HepG2 (cell line): Measurements from ENCODE around the gene SLC25A1. TPM values are rescaled to one million over a fixed set of nuclear protein-coding genes. Genes with fewer than 3 reads are reported as not detected.
A peak's percentile ranks its signal among the peaks of the same experiment; 100 is the strongest.

Experiments
- ARNT2 ChIP-seq: sonication (generic); formaldehyde crosslinking; IDR thresholded peaks from 2 replicates; pipeline ENCODE4 v1.8.0; 2022; ENCODE audit warnings: mild to moderate bottlenecking, low read depth, missing genetic modification reagents, moderate library complexity
- EED ChIP-seq: sonication (generic); formaldehyde crosslinking; IDR thresholded peaks from 2 replicates; pipeline ENCODE4 v1.5.0; 2020; ENCODE audit warnings: mild to moderate bottlenecking, missing genetic modification reagents
- HHEX ChIP-seq: IDR thresholded peaks from 2 replicates; pipeline ENCODE4 v1.6.1; 2016; ENCODE audit warnings: control low read depth
- IRX3 ChIP-seq: sonication (generic); formaldehyde crosslinking; IDR thresholded peaks from 2 replicates; pipeline ENCODE4 v1.8.1; 2023; ENCODE audit warnings: mild to moderate bottlenecking, low read depth, missing genetic modification reagents, borderline replicate concordance
- ISX ChIP-seq: sonication (generic); formaldehyde crosslinking; conservative IDR thresholded peaks from 2 replicates; pipeline ENCODE4 v1.5.0; 2020; ENCODE audit warnings: missing genetic modification reagents
- MEIS2 ChIP-seq: sonication (generic); formaldehyde crosslinking; IDR thresholded peaks from 2 replicates; pipeline ENCODE4 v1.9.0; 2021; ENCODE audit warnings: mild to moderate bottlenecking, missing genetic modification reagents
- SMAD3 ChIP-seq: sonication (generic); formaldehyde crosslinking; IDR thresholded peaks from 2 replicates; pipeline ENCODE4 v1.4.0; 2020; ENCODE audit warnings: missing genetic modification reagents
- SP2 ChIP-seq: sonication (generic); formaldehyde crosslinking; IDR thresholded peaks from 2 replicates; pipeline ENCODE4 v1.5.1; 2020; ENCODE audit warnings: mild to moderate bottlenecking, missing genetic modification reagents
- ZNF30 ChIP-seq: sonication (generic); formaldehyde crosslinking; IDR thresholded peaks from 2 replicates; pipeline ENCODE4 v1.5.0; 2020; ENCODE audit warnings: mild to moderate bottlenecking, missing genetic modification reagents
- ZNF317 ChIP-seq: sonication (generic); formaldehyde crosslinking; IDR thresholded peaks from 2 replicates; pipeline ENCODE4 v1.5.0; 2020; ENCODE audit warnings: mild to moderate bottlenecking, missing genetic modification reagents
- ZNF343 ChIP-seq: sonication (generic); formaldehyde crosslinking; IDR thresholded peaks from 2 replicates; pipeline ENCODE4 v1.4.0; 2020; ENCODE audit warnings: mild to moderate bottlenecking, missing genetic modification reagents
- polyA plus RNA-seq, 8 experiments: library from polyadenylated mRNA; depleted of rRNA in 3 of 8; stranded (reverse) in 7 of 8; unstranded in 1 of 8; fragments of >200 nt; fragmentation: Illumina TruSeq in 4 of 8; extraction: Trizol in 4 of 8; gene quantifications; 2 replicates each; pipeline versions ENCODE4 v1.2.1 to v1.2.3, GENCODE V29; 2011 to 2016; ENCODE audit warnings: low read depth in 4 of 8, missing spikeins in 1 of 8, mixed read lengths in 1 of 8; ENCODE audit not compliant: insufficient read depth in 1 of 8
- total RNA-seq, 5 experiments: library from RNA; depleted of rRNA; stranded (reverse); fragments of >200 nt; fragmentation: Illumina TruSeq; extraction: Trizol; gene quantifications; 2 replicates each; pipeline ENCODE4 v1.2.3, GENCODE V29; 2016; ENCODE audit warnings: low read depth in 1 of 5
- TF ChIP-seq, protein P1 (sequence below): sonication (generic); formaldehyde crosslinking; IDR thresholded peaks from 2 replicates; pipeline ENCODE4 v1.8.0; 2022; ENCODE audit warnings: mild to moderate bottlenecking, missing genetic modification reagents, borderline replicate concordance
- TF ChIP-seq, protein P2 (sequence below): sonication (generic); formaldehyde crosslinking; IDR thresholded peaks from 2 replicates; pipeline ENCODE4 v1.9.0; 2021; ENCODE audit warnings: missing genetic modification reagents, borderline replicate concordance
- TF ChIP-seq, protein P3 (sequence below): sonication (generic); formaldehyde crosslinking; IDR thresholded peaks from 2 replicates; pipeline ENCODE4 v1.5.0; 2020; ENCODE audit warnings: missing genetic modification reagents
- TF ChIP-seq, protein P4 (sequence below): sonication (generic); formaldehyde crosslinking; IDR thresholded peaks from 2 replicates; pipeline ENCODE4 v1.5.0; 2020; ENCODE audit warnings: missing genetic modification reagents
- TF ChIP-seq, protein P5 (sequence below): sonication (generic); formaldehyde crosslinking; IDR thresholded peaks from 2 replicates; pipeline ENCODE4 v1.5.0; 2020; ENCODE audit warnings: missing genetic modification reagents
- TF ChIP-seq, protein P6 (sequence below): sonication (generic); formaldehyde crosslinking; conservative IDR thresholded peaks from 2 replicates; pipeline ENCODE4 v1.4.0; 2020; ENCODE audit warnings: mild to moderate bottlenecking, missing genetic modification reagents, moderate library complexity

The SLC25A1 gene
- total and polyA plus RNA-seq, 2 of the 13 experiments (the other 11 are each of a cell fraction or from before 2014, with no cell fraction given): 49.4 to 161 TPM

DNA sequence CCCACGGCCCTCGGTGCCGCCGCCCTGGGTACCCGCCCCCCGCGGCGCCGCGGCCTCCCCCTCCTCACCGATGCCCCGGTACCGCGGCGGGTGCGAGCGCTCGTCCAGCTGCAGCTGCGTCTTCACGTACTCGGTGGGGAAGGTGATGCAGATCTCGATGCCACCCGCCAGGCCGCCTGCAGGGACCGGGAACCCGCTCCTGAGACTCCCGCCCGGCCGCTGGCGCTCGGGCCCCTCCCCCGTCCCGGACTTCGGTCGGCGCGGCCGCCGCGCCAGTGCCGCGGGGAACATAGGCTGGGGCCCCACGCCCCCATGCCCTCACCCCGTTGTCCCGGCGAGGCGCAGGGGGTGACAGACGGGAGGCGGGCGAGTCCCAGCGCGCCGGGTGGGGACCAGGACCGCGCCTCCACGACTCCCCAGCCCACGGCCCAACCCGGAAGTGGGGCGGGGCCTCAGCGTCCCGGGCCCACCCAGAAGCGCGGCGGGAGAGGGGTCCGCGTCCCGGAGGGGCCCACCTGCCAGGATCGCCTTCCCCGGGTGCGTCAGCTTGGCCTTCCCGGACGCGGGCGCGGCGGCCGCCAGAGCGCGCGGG, 375 bp downstream of the SLC25A1 start (continued):
- TF ChIP-seq, protein P1, sequence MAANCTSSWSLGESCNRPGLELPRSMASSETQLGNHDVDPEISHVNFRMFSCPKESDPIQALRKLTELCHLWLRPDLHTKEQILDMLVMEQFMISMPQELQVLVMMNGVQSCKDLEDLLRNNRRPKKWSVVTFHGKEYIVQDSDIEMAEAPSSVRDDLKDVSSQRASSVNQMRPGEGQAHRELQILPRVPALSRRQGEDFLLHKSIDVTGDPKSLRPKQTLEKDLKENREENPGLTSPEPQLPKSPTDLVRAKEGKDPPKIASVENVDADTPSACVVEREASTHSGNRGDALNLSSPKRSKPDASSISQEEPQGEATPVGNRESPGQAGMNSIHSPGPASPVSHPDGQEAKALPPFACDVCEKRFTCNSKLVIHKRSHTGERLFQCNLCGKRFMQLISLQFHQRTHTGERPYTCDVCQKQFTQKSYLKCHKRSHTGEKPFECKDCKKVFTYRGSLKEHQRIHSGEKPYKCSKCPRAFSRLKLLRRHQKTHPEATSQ (CRISPR knock-in tag): no peak
- TF ChIP-seq ISX (CRISPR knock-in tag) (no peak), SMAD3 (no peak), ZNF317 (no peak), MEIS2 (CRISPR knock-in tag) (peak; percentile 24; the same call in 1 of the 2 replicates), HHEX (CRISPR knock-in tag) (no peak), SP2 (no peak), ZNF343 (peak; percentile 71; the same call in 1 of the 2 replicates), ARNT2 (CRISPR knock-in tag) (no peak), EED (CRISPR knock-in tag) (0 out of 2 replicates have a peak, but pooled peaks have one; percentile 54), ZNF30 (CRISPR knock-in tag) (no peak), IRX3 (no peak)
- TF ChIP-seq, protein P2, sequence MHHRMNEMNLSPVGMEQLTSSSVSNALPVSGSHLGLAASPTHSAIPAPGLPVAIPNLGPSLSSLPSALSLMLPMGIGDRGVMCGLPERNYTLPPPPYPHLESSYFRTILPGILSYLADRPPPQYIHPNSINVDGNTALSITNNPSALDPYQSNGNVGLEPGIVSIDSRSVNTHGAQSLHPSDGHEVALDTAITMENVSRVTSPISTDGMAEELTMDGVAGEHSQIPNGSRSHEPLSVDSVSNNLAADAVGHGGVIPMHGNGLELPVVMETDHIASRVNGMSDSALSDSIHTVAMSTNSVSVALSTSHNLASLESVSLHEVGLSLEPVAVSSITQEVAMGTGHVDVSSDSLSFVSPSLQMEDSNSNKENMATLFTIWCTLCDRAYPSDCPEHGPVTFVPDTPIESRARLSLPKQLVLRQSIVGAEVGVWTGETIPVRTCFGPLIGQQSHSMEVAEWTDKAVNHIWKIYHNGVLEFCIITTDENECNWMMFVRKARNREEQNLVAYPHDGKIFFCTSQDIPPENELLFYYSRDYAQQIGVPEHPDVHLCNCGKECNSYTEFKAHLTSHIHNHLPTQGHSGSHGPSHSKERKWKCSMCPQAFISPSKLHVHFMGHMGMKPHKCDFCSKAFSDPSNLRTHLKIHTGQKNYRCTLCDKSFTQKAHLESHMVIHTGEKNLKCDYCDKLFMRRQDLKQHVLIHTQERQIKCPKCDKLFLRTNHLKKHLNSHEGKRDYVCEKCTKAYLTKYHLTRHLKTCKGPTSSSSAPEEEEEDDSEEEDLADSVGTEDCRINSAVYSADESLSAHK (CRISPR knock-in tag): no peak
- TF ChIP-seq, protein P3, sequence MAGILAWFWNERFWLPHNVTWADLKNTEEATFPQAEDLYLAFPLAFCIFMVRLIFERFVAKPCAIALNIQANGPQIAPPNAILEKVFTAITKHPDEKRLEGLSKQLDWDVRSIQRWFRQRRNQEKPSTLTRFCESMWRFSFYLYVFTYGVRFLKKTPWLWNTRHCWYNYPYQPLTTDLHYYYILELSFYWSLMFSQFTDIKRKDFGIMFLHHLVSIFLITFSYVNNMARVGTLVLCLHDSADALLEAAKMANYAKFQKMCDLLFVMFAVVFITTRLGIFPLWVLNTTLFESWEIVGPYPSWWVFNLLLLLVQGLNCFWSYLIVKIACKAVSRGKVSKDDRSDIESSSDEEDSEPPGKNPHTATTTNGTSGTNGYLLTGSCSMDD (CRISPR knock-in tag): no peak
- TF ChIP-seq, protein P4, sequence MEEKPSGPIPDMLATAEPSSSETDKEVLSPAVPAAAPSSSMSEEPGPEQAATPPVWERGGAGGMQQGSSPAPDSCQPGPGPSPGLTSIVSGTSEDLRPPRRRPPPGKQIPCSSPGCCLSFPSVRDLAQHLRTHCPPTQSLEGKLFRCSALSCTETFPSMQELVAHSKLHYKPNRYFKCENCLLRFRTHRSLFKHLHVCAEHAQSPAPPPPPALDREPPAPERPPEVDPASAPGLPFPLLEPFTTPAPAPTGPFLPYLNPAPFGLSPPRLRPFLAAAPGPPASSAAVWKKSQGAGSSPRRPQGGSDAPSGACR: peak; percentile 71; the same call in 1 of the 2 replicates
- TF ChIP-seq, protein P5, sequence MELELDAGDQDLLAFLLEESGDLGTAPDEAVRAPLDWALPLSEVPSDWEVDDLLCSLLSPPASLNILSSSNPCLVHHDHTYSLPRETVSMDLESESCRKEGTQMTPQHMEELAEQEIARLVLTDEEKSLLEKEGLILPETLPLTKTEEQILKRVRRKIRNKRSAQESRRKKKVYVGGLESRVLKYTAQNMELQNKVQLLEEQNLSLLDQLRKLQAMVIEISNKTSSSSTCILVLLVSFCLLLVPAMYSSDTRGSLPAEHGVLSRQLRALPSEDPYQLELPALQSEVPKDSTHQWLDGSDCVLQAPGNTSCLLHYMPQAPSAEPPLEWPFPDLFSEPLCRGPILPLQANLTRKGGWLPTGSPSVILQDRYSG (CRISPR knock-in tag): no peak
- TF ChIP-seq, protein P6, sequence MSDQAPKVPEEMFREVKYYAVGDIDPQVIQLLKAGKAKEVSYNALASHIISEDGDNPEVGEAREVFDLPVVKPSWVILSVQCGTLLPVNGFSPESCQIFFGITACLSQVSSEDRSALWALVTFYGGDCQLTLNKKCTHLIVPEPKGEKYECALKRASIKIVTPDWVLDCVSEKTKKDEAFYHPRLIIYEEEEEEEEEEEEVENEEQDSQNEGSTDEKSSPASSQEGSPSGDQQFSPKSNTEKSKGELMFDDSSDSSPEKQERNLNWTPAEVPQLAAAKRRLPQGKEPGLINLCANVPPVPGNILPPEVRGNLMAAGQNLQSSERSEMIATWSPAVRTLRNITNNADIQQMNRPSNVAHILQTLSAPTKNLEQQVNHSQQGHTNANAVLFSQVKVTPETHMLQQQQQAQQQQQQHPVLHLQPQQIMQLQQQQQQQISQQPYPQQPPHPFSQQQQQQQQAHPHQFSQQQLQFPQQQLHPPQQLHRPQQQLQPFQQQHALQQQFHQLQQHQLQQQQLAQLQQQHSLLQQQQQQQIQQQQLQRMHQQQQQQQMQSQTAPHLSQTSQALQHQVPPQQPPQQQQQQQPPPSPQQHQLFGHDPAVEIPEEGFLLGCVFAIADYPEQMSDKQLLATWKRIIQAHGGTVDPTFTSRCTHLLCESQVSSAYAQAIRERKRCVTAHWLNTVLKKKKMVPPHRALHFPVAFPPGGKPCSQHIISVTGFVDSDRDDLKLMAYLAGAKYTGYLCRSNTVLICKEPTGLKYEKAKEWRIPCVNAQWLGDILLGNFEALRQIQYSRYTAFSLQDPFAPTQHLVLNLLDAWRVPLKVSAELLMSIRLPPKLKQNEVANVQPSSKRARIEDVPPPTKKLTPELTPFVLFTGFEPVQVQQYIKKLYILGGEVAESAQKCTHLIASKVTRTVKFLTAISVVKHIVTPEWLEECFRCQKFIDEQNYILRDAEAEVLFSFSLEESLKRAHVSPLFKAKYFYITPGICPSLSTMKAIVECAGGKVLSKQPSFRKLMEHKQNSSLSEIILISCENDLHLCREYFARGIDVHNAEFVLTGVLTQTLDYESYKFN (CRISPR knock-in tag): peak; percentile 55; the same call in 1 of the 2 replicates
